H9 (cell line): ENCODE measurements around the gene DAD1. TPM values are rescaled to one million over a fixed set of nuclear protein-coding genes. Genes with fewer than 3 reads are reported as not detected.
A peak's percentile ranks its signal among the peaks of the same experiment; 100 is the strongest.

Experiments used
- DNase-seq: peaks from one replicate; pipeline ENCODE4 v3.0.0-alpha.2; 2017
- H2AFZ ChIP-seq: one replicate; pipeline ENCODE4 v1.6.1; 2013; ENCODE audit warnings: mild to moderate bottlenecking, low read length, control low read depth, moderate library complexity
- H2AK5ac ChIP-seq: 2 replicates; pipeline ENCODE4 v1.6.1; 2013; ENCODE audit warnings: low read length, control low read depth, mixed read lengths; ENCODE audit not compliant: insufficient read length
- H2BK120ac ChIP-seq: one replicate; pipeline ENCODE4 v1.6.1; 2013; ENCODE audit warnings: low read depth, mild to moderate bottlenecking, low read length, control low read depth, inconsistent platforms; ENCODE audit not compliant: poor library complexity, severe bottlenecking
- H2BK12ac ChIP-seq: 2 replicates; pipeline ENCODE4 v1.6.1; 2013; ENCODE audit warnings: low read length, control low read depth, mixed read lengths, low read depth; ENCODE audit not compliant: insufficient read length
- H2BK15ac ChIP-seq: 2 replicates; pipeline ENCODE4 v1.6.1; 2013; ENCODE audit warnings: low read depth, low read length, control low read depth
- H2BK20ac ChIP-seq: one replicate; pipeline ENCODE4 v1.6.1; 2013; ENCODE audit warnings: low read depth, mild to moderate bottlenecking, low read length, control low read depth, inconsistent platforms; ENCODE audit not compliant: poor library complexity, severe bottlenecking
- H2BK5ac ChIP-seq: 2 replicates; pipeline ENCODE4 v1.6.1; 2013; ENCODE audit warnings: low read length, control low read depth, mixed read lengths; ENCODE audit not compliant: insufficient read length
- H3K14ac ChIP-seq: 2 replicates; pipeline ENCODE4 v1.6.1; 2013; ENCODE audit warnings: low read length, control low read depth; ENCODE audit not compliant: insufficient read depth
- H3K18ac ChIP-seq: 2 replicates; pipeline ENCODE4 v1.6.1; 2013; ENCODE audit warnings: low read depth, mild to moderate bottlenecking, mixed read lengths, low read length, control low read depth; ENCODE audit not compliant: insufficient read length
- H3K23ac ChIP-seq: 2 replicates; pipeline ENCODE4 v1.6.1; 2013; ENCODE audit warnings: low read length, control low read depth, mixed read lengths, low read depth; ENCODE audit not compliant: insufficient read length
- H3K23me2 ChIP-seq: 2 replicates; pipeline ENCODE4 v1.6.1; 2013; ENCODE audit warnings: low read depth, mild to moderate bottlenecking, mixed read lengths, low read length, control low read depth; ENCODE audit not compliant: insufficient read length, poor library complexity, severe bottlenecking
- H3K27ac ChIP-seq: 2 replicates; pipeline ENCODE4 v1.5.1; 2013; ENCODE audit warnings: low read length, control low read depth, mixed read lengths, low read depth; ENCODE audit not compliant: insufficient read length
- H3K27me3 ChIP-seq: 2 replicates; pipeline ENCODE4 v1.6.1; 2013; ENCODE audit warnings: low read length, control low read depth, inconsistent platforms; ENCODE audit not compliant: insufficient read depth
- H3K4ac ChIP-seq: 2 replicates; pipeline ENCODE4 v1.6.1; 2013; ENCODE audit warnings: low read depth, mild to moderate bottlenecking, control low read depth, inconsistent platforms, low read length, moderate library complexity
- H3K4me1 ChIP-seq: 2 replicates; pipeline ENCODE4 v1.6.1; 2013; ENCODE audit warnings: low read length, control low read depth, inconsistent platforms; ENCODE audit not compliant: insufficient read depth
- H3K4me2 ChIP-seq: 2 replicates; pipeline ENCODE4 v1.6.1; 2013; ENCODE audit warnings: low read length, control low read depth, mixed read lengths; ENCODE audit not compliant: insufficient read length, insufficient read depth
- H3K56ac ChIP-seq: 2 replicates; pipeline ENCODE4 v1.6.1; 2013; ENCODE audit warnings: low read depth, mild to moderate bottlenecking, mixed read lengths, low read length, control low read depth; ENCODE audit not compliant: insufficient read length
- H3K79me1 ChIP-seq: 2 replicates; pipeline ENCODE4 v1.6.1; 2013; ENCODE audit warnings: low read depth, mild to moderate bottlenecking, moderate library complexity, low read length, control low read depth, inconsistent platforms; ENCODE audit not compliant: insufficient read depth, poor library complexity, severe bottlenecking
- H3K79me2 ChIP-seq: 2 replicates; pipeline ENCODE4 v1.6.1; 2013; ENCODE audit warnings: low read length, control low read depth, inconsistent platforms; ENCODE audit not compliant: insufficient read depth
- H3K9ac ChIP-seq: 2 replicates; pipeline ENCODE4 v1.6.1; 2013; ENCODE audit warnings: low read length, control low read depth, mixed read lengths; ENCODE audit not compliant: insufficient read length; ENCODE audit errors: extremely low read depth
- H3K9me3 ChIP-seq: one replicate; pipeline ENCODE4 v1.6.1; 2013; ENCODE audit warnings: low read depth, low read length, inconsistent platforms; ENCODE audit not compliant: control insufficient read depth
- H3T11ph ChIP-seq: one replicate; pipeline ENCODE4 v1.6.1; 2013; ENCODE audit warnings: mild to moderate bottlenecking, low read length, control low read depth, inconsistent platforms
- H4K20me1 ChIP-seq: one replicate; pipeline ENCODE4 v1.6.1; 2013; ENCODE audit not compliant: control insufficient read depth, insufficient read length, insufficient read depth
- H4K5ac ChIP-seq: 2 replicates; pipeline ENCODE4 v1.6.1; 2013; ENCODE audit warnings: low read depth, mild to moderate bottlenecking, mixed read lengths, low read length, control low read depth; ENCODE audit not compliant: insufficient read length
- H4K8ac ChIP-seq: replicated peaks from 2 replicates; pipeline ENCODE4 v1.6.1; 2013; ENCODE audit warnings: low read length, control low read depth, mixed read lengths, low read depth; ENCODE audit not compliant: insufficient read length
- H4K91ac ChIP-seq: 2 replicates; pipeline ENCODE4 v1.6.1; 2013; ENCODE audit warnings: low read depth, mild to moderate bottlenecking, moderate library complexity, mixed read lengths, low read length, control low read depth; ENCODE audit not compliant: insufficient read length
- H3K27ac Mint-ChIP-seq, 3 experiments: 2 replicates in 2 of 3; 3 replicates in 1 of 3; pipeline ENCODE4 v1.8.0; 2020 to 2021; ENCODE audit warnings: mixed read lengths in 3 of 3, mild to moderate bottlenecking in 1 of 3, moderate library complexity in 1 of 3
- H3K27me3 Mint-ChIP-seq: 2 replicates; pipeline ENCODE4 v1.8.0; 2021; ENCODE audit warnings: low read depth, mild to moderate bottlenecking, moderate library complexity, mixed read lengths
- H3K36me3 Mint-ChIP-seq, 3 experiments: 2 replicates in 2 of 3; 3 replicates in 1 of 3; pipeline ENCODE4 v1.8.0; 2020 to 2021; ENCODE audit warnings: low read depth in 3 of 3, mixed read lengths in 3 of 3; ENCODE audit not compliant: insufficient read depth in 1 of 3
- H3K4me1 Mint-ChIP-seq, 2 experiments: 2 replicates each; pipeline ENCODE4 v1.8.0; 2020; ENCODE audit warnings: mixed read lengths in 2 of 2
- H3K4me3 Mint-ChIP-seq, 2 experiments: 2 replicates in 1 of 2; 3 replicates in 1 of 2; pipeline ENCODE4 v1.8.0; 2020 to 2021; ENCODE audit warnings: mild to moderate bottlenecking in 2 of 2, mixed read lengths in 2 of 2, moderate library complexity in 1 of 2
- H3K9me3 Mint-ChIP-seq, 2 experiments: 2 replicates in 1 of 2; 3 replicates in 1 of 2; pipeline ENCODE4 v1.8.0; 2020; ENCODE audit warnings: mild to moderate bottlenecking in 2 of 2, mixed read lengths in 2 of 2, moderate library complexity in 1 of 2
- CTCF ChIP-seq: fragments of 200-600 bp; sonication (generic); conservative IDR thresholded peaks from 3 replicates; pipeline ENCODE4 v1.8.0; 2021; ENCODE audit warnings: antibody characterized with exemption, mild to moderate bottlenecking
- WGBS: extraction: QIAGEN DNeasy Blood & Tissue Kit; methylation state at CpG from one replicate; pipeline ENCODE4 v1.1.7; 2013; ENCODE audit warnings: missing lambda C conversion rate, low lambda C conversion rate, mixed read lengths; ENCODE audit not compliant: insufficient read length; ENCODE audit errors: extremely low coverage; 5-methylcytosine and 5-hydroxymethylcytosine counted together
- total RNA-seq: library from RNA; stranded (reverse); gene quantifications from 2 replicates; pipeline ENCODE4 v1.2.1, GENCODE V29; 2021

The DAD1 gene
- total RNA-seq, 1 experiment from 2014 or later = 127 TPM

- Mint-ChIP-seq H3K4me3 (no peak overlapping the region), H3K4me1 (peaks cover 40 to 41% of the 10 kb centered on the region in 2 experiments), H3K27ac (peak overlapping the region in 1 of 3 experiments; percentile 33; a peak in 1 of 7 replicates)
Observed at GRCh38 chr14:22561661-22562579, 27.1 kb downstream of the DAD1 start.

More at GRCh38 chr14:22561661-22562579, 27.1 kb downstream of the DAD1 start:
- Histone ChIP-seq H3K27me3 (no peaks in the 10 kb centered on the region), H3K23ac (no peak overlapping the region), H3K79me1 (no peaks in the 10 kb centered on the region), H3K18ac (no peak overlapping the region), H3K4me1 (no peaks in the 10 kb centered on the region), H2BK120ac (no peak overlapping the region), H3K27ac (no peak overlapping the region), H4K8ac (no peak overlapping the region), H3K4ac (no peak overlapping the region), H3T11ph (no peak overlapping the region), H4K5ac (no peak overlapping the region), H3K4me2 (no peak overlapping the region), H4K20me1 (no peaks in the 10 kb centered on the region), H2BK5ac (no peak overlapping the region), H4K91ac (no peak overlapping the region), H3K14ac (no peak overlapping the region), H2BK20ac (no peak overlapping the region), H3K79me2 (no peaks in the 10 kb centered on the region), H3K9me3 (no peaks in the 10 kb centered on the region), H3K9ac (no peak overlapping the region), H3K23me2 (no peaks in the 10 kb centered on the region), H2BK15ac (no peak overlapping the region), H2BK12ac (no peak overlapping the region), H3K56ac (no peak overlapping the region), H2AK5ac (no peak overlapping the region), H2AFZ (no peak overlapping the region)
- Mint-ChIP-seq H3K36me3 (peaks cover 4 to 23% (median 13%) of the 10 kb centered on the region in 3 experiments; a peak in 6 of 7 replicates), H3K9me3 (no peaks in the 10 kb centered on the region; a peak in 2 of 5 replicates), H3K27me3 (no peaks in the 10 kb centered on the region; the same call in 1 of the 2 replicates)
- WGBS = no CpG with 5 or more reads among the region's 11 CpGs
- TF ChIP-seq CTCF = no peak
- DNase-seq = no peak
